Gastrocnemius medialis (tissue), 4 donors: ENCODE results near the gene HES2.

Source experiments
- CTCF ChIP-seq, 5 experiments: fragments of 450-650 bp in 3 of 5; fragments of 200-600 bp in 2 of 5; sonication (generic) in 2 of 5; IDR thresholded peaks in 4 of 5; conservative IDR thresholded peaks in 1 of 5; 1 replicate in 4 of 5; 2 replicates in 1 of 5; pipeline ENCODE4 v1.5.1; 2016 to 2019; ENCODE audit warnings: antibody characterized with exemption in 5 of 5, mild to moderate bottlenecking in 3 of 5, moderate library complexity in 3 of 5
- POLR2A ChIP-seq, 2 donors: fragments of 450-650 bp; IDR thresholded peaks; one replicate each; pipeline ENCODE4 v1.6.1; 2017; ENCODE audit warnings: antibody characterized with exemption in 2 of 2, mild to moderate bottlenecking in 2 of 2, moderate library complexity in 2 of 2

GRCh38 chr1:6424000-6424565 lies 4.4 kb upstream of the HES2 start:
- TF ChIP-seq POLR2A (IDR thresholded peaks at IDR 0.05) (no peak), CTCF (IDR thresholded peaks at IDR 0.05 in 4 of 5, conservative IDR thresholded peaks at IDR 0.05 in 1 of 5) (no peak)
